ENCODE data around the gene DSC1.
"Not testable (repeated sequence)": the region's sequence is repeated elsewhere in the genome, so short reads cannot be mapped to it uniquely, and the experiment has no call there.

DSC1 gene

GRCh38 chr18:31162825-31163435, at the start of gene DSC1:
Gene DSC1 (minus strand): TSS chr18:31162856. CDS start chr18:31162594, 262 bp downstream.
- DNase-seq: no peak

GRCh38 chr18:31211047-31211446, 48.4 kb upstream of the DSC1 start:
- DNase-seq: no peak

- no peak for DNase-seq
Measured at GRCh38 chr18:31209041-31209440, 46.4 kb upstream of the DSC1 start.

DNA sequence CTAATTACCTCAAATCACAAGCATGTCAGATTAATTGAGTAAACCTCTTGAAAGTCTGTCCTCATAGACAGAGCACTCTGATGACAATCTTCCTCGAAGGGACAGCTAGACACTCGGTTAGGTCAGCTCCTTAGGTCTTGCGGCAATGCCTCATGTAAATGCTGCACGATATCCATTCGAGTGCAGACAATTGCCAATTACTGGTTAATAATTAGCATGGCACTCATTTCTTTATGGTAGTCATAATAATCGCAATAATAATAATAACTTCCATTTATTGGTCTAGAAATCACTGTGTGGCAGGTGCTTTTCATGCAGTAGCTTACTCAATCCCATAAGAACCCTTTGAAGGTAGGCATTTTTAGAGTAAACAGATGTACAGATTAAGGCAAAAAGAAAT, 44.7 kb upstream of the DSC1 start:
- DNase-seq: no peak

DNA sequence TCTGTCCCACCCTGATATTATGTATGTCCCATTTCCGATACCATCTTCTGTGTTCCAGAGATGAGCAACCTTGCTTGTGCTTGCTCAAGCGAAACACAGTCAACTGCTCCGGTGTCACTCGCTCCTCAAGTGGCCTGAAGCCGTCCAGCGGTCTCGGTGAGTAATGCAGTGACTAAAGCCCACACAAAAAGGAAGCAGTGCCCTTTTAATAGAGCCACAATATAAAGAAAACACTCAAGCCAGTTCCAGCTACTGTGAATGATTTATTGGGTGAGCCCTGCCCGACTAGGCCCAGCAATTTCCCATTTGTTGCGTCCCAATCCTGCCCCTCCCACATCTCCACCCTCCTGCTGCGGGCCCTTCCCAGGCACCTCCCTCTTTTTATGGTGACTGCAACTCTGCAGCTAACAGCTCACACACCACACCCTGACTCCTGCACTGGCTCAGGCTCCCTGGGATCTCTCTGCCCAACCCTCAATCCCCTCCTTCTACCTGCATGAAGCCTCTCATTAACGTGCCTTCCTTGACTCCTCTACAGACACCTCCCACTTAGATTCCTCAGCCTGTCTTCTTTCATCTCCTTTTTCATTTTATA, 44.2 kb upstream of the DSC1 start:
- no peak for DNase-seq

- DNase-seq: no peak
Measured at GRCh38 chr18:31206071-31206470, 43.4 kb upstream of the DSC1 start.

DNA sequence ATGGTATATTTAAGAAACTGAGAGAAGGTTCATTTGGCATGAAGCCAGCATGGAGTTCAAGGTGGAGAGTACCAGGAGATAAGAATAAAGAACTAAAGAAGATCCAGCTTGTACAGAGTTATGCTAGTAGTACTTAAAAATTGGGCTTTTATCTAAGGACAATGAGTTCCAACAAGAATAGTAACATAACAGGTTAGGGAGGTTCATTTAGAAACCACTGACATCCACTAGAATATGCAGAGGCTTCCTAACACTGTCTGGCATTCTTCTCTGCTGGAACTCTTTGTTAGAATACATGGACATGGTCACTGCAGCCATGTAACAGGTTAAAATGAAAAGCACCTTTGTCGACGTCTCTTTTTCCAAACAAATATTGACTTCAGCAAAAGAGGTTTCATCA, 42.6 kb upstream of the DSC1 start:
- DNase-seq: no peak

DNA sequence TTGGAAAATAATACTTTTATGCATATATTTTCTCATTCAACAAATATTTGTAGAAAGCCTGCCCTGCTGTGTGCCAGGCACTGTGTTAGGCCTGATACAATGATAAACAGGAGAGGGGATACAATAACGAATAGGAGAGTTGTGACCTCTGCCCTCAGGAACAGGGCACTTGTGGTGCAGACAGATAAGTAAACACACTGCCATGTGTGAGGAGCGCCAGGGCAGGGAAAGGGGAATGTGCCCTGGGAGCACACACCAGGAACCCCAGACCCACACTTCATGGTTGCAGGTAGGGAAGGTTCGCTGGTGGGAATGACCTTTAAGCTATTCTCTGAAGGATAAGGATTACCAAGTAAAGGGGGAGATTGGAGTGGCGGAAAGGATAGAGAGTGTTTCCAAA, 42.2 kb upstream of the DSC1 start:
- DNase-seq: no peak

- DNase-seq: no peak
Measured at GRCh38 chr18:31204166-31204565, 41.5 kb upstream of the DSC1 start.

DNA sequence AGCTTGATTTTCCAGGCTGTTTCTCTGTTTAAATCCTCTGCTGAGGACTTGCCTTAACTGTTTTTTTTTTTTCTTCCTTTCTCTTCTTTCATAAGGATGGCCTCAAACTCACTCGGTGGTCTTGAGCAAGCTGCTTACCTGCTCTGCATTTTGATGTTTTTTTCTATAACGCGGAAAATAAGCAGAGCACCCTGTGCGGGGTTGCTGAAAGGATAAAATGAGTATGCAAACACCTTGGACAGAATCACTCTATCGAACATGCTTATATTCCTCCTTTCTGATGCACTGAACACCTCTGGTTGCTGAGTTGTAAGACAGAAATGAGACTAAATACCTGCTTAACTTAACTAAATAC, 41.1 kb upstream of the DSC1 start:
- no peak for DNase-seq

DNA sequence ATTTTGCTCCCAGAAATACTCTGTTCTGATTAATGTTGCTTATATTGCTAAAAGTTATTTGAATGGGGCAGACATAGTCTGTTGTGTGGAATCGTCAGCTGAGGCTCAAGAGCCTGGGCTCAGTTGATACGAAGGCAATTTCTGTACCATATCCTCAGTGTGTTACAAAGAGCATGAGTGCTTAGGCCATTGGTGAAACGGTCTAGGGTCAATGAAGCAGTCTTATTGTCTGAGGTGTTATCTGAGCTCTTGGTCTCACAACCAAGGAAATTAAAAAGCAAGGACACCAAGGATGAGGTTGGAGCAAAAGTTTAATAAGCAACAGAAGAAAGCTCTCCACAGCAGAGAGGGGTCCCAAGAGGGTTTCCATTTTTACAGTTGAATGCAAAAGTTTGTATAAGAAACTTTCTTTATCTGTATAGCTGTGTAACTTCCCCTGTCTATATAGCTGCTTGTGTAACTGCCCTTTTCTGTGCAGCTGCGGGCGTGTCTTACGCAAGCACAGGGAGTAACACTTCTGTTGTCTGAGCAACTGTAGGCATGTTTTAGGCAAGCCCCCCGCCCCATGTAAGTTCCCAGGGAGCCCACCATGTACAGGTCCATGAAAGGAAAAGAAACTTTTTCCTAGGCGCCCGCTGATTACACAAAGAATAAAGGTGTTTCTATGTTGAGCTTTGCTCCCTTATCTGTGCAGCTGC, 40.6 kb upstream of the DSC1 start:
- DNase-seq: no peak

- no peak for DNase-seq
Measured at GRCh38 chr18:31199190-31199769, 36.6 kb upstream of the DSC1 start.

DNA sequence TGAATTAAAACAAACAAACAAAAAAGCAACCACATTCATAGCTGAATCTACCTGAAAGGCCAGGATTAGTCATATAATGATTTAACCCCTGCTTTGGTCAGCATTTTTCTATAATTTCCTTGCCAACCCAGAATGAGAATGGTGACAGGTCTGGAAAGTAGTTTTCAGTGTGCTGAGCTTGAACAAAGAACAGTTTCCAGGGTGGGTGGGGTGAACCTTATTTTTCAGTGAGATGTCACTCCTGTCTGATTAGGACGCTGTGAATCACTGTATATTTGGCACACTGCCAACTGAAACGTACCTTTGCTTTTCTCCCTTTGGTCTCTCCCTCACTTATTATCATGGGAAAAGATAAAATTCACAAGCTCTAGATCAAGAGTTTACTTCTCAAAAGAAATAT, 35.0 kb upstream of the DSC1 start:
- no peak for DNase-seq

DNA sequence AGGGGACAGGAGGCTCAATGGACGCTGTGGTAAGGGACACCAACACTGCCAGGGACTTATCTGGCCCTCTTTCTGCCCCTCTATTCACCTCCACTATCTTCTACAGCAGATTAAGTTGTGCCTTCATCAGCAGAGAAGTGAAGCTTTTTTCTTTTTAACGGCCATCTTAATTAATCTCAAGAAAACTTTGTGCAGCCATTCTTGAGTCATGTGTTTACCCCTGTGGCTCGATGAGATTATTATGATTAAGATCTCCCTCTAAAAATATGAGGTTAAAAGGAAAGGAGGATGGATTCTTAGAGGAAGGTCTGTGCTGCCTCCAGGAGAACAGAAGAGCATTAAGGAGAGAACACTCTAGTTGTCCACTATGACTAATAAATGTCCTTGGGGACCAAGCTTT, 32.4 kb upstream of the DSC1 start:
- no peak for DNase-seq

GRCh38 chr18:31192086-31192776, 29.6 kb upstream of the DSC1 start:
- DNase-seq: no peak

DNA sequence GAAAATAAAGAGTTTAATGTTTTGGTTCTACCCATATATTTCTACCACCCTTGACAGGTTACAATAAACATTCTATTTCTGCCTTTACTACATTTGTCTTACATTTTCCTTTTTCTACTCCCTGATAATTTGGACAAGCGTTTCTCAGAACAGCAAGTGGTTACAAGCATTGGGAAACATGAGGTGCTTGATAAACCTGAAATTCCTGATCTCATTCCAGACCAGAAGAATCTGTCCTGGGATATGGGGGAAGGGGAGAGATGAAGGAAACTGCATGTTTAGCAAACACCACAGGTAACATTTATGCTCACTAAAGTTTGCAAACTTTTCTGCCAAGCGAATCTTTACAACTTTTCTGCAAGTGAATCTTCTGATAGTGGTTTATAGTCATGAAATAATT, 28.3 kb upstream of the DSC1 start:
- DNase-seq: no peak

DNA sequence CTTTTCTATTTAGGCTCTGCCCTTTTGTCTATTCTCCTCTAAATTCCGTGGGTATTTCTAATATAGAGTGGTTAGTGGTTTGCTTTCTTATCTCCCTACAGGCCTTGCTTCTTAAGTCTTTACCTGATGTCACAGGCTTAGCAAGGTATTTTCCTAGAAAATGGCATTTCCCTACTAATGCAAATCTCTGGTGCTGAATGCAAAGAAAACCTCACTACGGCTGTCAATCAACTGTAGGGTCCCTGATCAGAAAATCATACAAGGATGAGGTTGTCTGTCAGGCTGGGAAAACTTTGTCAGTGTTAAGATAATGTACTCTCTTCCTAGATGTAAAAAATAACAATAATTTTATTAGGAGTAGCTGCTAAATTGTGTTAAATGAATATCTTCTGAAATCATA, 27.1 kb upstream of the DSC1 start:
- DNase-seq: no peak

GRCh38 chr18:31185186-31185950, 22.7 kb upstream of the DSC1 start:
- no peak for DNase-seq

GRCh38 chr18:31183302-31183701, 20.6 kb upstream of the DSC1 start:
- DNase-seq: no peak

- not testable (repeated sequence) for DNase-seq
Measured at GRCh38 chr18:31177369-31177768, 14.7 kb upstream of the DSC1 start.

DNA sequence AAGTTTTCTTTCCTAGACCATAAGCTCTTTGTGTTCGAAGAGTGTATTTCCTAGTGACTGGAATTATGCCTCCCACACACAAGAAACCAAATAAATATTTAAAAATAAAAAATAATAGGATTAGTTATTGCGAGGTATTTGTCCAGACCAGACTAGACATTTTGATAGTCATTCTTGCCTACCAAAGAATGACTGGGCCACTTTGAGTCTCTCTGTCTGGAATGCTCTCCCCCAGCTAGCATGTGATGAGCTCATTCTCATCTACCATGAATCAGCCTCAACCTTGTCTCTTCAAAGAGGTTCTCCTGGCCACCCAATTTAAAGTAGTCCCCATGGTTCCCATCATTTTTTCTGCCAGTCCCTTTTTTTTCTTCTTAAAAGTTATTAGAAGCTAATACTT, 13.9 kb upstream of the DSC1 start:
- no peak for DNase-seq

- DNase-seq: no peak
Measured at GRCh38 chr18:31171144-31171839, 8.6 kb upstream of the DSC1 start.

All from NCI-H2227 treated with DMSO at 0.1 percent for 48 hours (cell line).